NB4 (cell line): ENCODE measurements around the gene IL1RL2.

Experiments
- DNase-seq: peaks from one replicate; pipeline ENCODE4 v3.0.0; 2010; ENCODE audit warnings: low read depth
- H3K4me3 ChIP-seq: one replicate; pipeline ENCODE4 v1.5.1; 2011; ENCODE audit warnings: mild to moderate bottlenecking, low read depth, low read length, moderate library complexity
- MYC ChIP-seq: IDR thresholded peaks from 2 replicates; pipeline ENCODE4 v1.6.1; 2011; ENCODE audit warnings: low read depth, low read length
- POLR2A ChIP-seq: IDR thresholded peaks from 2 replicates; pipeline ENCODE4 v1.6.1; 2011; ENCODE audit warnings: mild to moderate bottlenecking; ENCODE audit not compliant: insufficient read length; ENCODE audit errors: extremely low read depth
- TF ChIP-seq, protein P1 (sequence below): IDR thresholded peaks from one replicate; pipeline ENCODE4 v1.5.1; 2012; ENCODE audit warnings: low read depth, low read length
- TF ChIP-seq, protein P2 (sequence below): IDR thresholded peaks from 2 replicates; pipeline ENCODE4 v1.6.1; 2011; ENCODE audit warnings: low read depth, low read length

Gene IL1RL2

GRCh38 chr2:102206666-102207341 lies 20.0 kb downstream of the IL1RL2 start:
- TF ChIP-seq MYC (no peak), POLR2A (no peak)
- TF ChIP-seq, protein P1, sequence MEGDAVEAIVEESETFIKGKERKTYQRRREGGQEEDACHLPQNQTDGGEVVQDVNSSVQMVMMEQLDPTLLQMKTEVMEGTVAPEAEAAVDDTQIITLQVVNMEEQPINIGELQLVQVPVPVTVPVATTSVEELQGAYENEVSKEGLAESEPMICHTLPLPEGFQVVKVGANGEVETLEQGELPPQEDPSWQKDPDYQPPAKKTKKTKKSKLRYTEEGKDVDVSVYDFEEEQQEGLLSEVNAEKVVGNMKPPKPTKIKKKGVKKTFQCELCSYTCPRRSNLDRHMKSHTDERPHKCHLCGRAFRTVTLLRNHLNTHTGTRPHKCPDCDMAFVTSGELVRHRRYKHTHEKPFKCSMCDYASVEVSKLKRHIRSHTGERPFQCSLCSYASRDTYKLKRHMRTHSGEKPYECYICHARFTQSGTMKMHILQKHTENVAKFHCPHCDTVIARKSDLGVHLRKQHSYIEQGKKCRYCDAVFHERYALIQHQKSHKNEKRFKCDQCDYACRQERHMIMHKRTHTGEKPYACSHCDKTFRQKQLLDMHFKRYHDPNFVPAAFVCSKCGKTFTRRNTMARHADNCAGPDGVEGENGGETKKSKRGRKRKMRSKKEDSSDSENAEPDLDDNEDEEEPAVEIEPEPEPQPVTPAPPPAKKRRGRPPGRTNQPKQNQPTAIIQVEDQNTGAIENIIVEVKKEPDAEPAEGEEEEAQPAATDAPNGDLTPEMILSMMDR, result no peak
- TF ChIP-seq, protein P2, sequence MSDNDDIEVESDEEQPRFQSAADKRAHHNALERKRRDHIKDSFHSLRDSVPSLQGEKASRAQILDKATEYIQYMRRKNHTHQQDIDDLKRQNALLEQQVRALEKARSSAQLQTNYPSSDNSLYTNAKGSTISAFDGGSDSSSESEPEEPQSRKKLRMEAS, result no peak
- no peak for DNase-seq
- H3K4me3 ChIP-seq, result no peak overlapping the region

DNA sequence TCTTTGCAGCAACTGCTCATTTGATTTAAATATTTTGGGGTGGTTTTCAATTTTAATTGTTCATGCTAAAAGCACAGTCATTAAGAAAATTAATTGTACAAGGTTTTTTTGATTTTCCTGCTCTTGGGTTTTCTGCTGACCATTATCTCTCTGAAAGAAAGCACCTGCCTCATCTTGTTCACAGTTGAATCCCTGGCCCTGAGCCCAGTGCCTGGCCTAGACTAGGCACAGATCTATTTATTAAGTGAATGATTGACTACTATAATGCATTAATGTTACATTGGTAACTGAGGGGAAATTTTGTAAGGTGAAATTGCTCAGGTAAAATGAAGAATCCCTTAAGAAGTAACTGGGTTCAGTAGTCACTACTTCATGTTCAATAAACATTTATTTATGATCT lies 22.0 kb downstream of the IL1RL2 start:
- no peak for DNase-seq
- TF ChIP-seq, protein P1, result no peak
- TF ChIP-seq MYC, result no peak
- TF ChIP-seq, protein P2, result no peak
- no peak for TF ChIP-seq POLR2A
- no peak overlapping the region for H3K4me3 ChIP-seq

- H3K4me3 ChIP-seq, result no peak overlapping the region
- TF ChIP-seq, protein P2, result no peak
- TF ChIP-seq, protein P1, result no peak
- TF ChIP-seq POLR2A (no peak), MYC (no peak)
- DNase-seq, result no peak
These were observed 22.7 kb downstream of the IL1RL2 start for GRCh38 chr2:102209474-102209873.

DNA sequence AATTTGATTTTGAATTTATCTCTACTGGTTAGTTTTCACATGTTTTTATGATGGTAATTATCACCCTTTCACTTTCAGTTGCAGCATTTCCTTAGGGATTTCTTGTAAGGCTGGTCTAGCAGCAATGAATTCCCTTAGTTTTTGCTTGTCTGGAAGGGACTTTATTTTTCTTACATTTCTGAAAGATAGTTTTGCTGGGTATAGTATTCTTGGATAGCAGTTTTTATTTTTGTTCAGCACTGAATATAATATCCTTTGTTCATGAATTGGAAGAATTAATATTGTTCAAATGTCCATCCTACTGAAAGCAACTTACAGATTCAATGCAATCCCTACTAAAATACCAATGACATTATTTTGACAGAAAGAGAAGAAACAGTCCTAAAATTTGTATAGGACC lies 30.2 kb downstream of the IL1RL2 start:
- no peak overlapping the region for H3K4me3 ChIP-seq
- TF ChIP-seq, protein P1, result no peak
- TF ChIP-seq, protein P2, result no peak
- no peak for TF ChIP-seq MYC
- no peak for TF ChIP-seq POLR2A
- no peak for DNase-seq

DNA sequence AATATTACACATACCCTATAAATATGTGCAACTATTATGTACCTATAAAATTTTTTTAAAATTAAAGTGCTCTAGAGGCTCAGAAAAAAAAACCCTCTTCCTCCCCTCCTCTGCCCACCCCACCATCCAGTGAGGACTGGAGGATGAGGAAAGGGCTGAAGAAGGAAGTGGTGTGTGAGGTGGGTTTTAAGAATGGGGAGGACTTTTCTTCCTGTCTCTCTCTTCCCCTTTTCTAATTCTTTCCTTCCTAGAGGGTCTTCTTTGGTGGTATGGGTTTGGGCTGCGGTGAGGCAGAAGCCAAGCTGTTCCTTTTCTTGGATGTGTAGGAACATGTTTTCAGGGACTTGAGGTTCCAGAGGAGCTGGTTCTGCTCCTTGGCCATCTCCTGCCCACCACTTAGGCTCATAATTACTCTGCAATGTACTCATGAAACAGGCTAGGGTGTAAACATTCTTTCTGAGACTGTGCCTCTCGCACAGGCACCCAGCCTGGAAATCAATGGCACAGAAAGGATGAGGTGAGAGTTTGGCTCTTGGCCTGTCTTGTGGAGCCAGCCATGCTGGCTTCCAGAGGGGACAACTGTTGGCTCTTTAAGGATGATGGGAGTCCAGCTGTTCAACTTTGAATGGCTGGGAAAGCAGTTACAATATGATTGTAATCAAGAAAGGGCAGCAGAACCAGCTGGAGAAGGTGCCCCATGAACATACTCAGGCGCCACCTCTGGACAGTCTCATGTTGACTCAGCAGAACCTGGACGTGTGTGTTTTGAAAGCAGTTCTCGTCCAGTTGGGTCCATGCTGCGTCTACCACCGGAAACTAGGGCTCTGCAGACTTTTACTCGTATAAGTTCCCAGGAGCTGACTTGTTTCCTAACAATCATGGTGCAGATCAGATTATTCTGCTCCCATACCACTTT lies 38.3 kb downstream of the IL1RL2 start:
- TF ChIP-seq, protein P2, result no peak
- TF ChIP-seq, protein P1, result no peak
- TF ChIP-seq POLR2A, result no peak
- no peak for TF ChIP-seq MYC
- DNase-seq, result peak; percentile 48
- H3K4me3 ChIP-seq, result no peak overlapping the region
